ENCODE measurements around the gene BIRC6. TPM values are rescaled to one million over a fixed set of nuclear protein-coding genes. Genes with fewer than 3 reads are reported as not detected.

BIRC6 gene
- total and polyA plus RNA-seq, 4 donors: 60.2 to 241 (median 82.0) TPM

Small RNA genes within 50 kb of the gene (small RNA-seq; reads per million reads assigned to genes)
- not detected for gene MIR4765 (ENCODE audit: low replicate concordance)
- not detected for gene MIR558 (ENCODE audit: low replicate concordance)

Other genes starting within 250 kb of the BIRC6 start
- 10 to 100 TPM; 25.1 to 35.9 TPM for gene SLC30A6, start 191.2 kb upstream of the BIRC6 start, total RNA-seq
- gene SLC30A6, start 191.2 kb upstream of the BIRC6 start, polyA plus RNA-seq (ENCODE audit: insufficient read length in 2 of 2): 10 to 100 TPM; 13.7 to 14.2 TPM
- gene NLRC4, start 92.1 kb upstream of the BIRC6 start, total RNA-seq: 1 to 10 TPM; 1.4 to 3.9 TPM
- 1 to 10 TPM; 1.0 to 1.5 TPM for gene NLRC4, start 92.1 kb upstream of the BIRC6 start, polyA plus RNA-seq (ENCODE audit: insufficient read length in 2 of 2)
- gene YIPF4, start 79.1 kb upstream of the BIRC6 start, total RNA-seq: 10 to 100 TPM; 35.5 to 46.6 TPM
- gene YIPF4, start 79.1 kb upstream of the BIRC6 start, polyA plus RNA-seq (ENCODE audit: insufficient read length in 2 of 2): 10 to 100 TPM; 45.7 to 53.5 TPM